GM18505 (cell line): ENCODE results near the gene EFR3B.
"Not testable (repeated sequence)": the region's sequence is repeated elsewhere in the genome, so short reads cannot be mapped to it uniquely, and the experiment has no call there.

Source experiments
- ATAC-seq: cut with Tn5 transposase; IDR thresholded peaks from one replicate; pipeline ENCODE4 v1.9.1; 2021; ENCODE audit not compliant: unreplicated experiment
- POLR2A ChIP-seq: IDR thresholded peaks from 4 replicates; pipeline ENCODE4 v1.6.1; 2011; ENCODE audit warnings: borderline replicate concordance; ENCODE audit not compliant: insufficient read depth, insufficient read length; ENCODE audit errors: extremely low read depth

Gene EFR3B

DNA sequence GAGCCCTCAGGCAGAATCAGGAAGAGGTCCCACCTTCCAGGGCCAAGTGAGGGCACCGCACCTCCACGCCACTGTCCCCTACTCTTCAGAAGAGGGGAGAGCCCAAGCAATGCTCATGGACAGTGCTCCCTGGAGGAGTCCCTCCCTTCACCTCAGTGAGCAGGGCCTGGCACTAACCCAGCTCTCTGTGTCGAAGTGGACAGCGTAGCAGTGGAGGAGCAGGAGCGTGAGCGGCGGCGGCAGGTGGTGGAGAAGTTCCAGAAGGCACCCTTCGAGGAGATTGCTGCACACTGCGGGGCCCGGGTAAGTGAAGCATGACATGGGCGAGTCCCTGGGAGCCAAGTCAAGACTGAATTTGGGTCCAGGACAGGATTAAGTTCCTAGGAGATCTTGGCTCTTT lies 109.8 kb downstream of the EFR3B start:
- no peak for TF ChIP-seq POLR2A
- no peak for ATAC-seq

DNA sequence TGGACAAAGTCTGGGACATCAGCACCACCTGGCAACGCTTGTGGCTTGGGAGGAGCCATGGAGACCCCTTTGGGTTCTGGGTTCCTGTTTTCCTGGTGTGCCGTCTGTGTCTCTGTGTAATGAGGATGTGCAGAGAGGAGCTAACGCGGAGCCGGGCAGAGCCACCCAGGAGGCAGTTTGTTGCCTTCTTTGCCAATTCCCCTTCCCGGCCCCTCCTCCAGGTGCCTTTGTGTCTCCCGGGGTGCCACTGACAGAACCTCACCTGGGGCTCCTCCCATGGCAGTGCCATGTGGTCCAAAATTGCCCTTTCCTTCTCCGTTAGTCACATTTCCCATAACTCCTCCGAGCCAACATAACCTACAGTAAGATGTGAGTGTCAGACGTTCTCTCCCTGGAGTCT lies 113.5 kb downstream of the EFR3B start:
- ATAC-seq = no peak
- TF ChIP-seq POLR2A = no peak

DNA sequence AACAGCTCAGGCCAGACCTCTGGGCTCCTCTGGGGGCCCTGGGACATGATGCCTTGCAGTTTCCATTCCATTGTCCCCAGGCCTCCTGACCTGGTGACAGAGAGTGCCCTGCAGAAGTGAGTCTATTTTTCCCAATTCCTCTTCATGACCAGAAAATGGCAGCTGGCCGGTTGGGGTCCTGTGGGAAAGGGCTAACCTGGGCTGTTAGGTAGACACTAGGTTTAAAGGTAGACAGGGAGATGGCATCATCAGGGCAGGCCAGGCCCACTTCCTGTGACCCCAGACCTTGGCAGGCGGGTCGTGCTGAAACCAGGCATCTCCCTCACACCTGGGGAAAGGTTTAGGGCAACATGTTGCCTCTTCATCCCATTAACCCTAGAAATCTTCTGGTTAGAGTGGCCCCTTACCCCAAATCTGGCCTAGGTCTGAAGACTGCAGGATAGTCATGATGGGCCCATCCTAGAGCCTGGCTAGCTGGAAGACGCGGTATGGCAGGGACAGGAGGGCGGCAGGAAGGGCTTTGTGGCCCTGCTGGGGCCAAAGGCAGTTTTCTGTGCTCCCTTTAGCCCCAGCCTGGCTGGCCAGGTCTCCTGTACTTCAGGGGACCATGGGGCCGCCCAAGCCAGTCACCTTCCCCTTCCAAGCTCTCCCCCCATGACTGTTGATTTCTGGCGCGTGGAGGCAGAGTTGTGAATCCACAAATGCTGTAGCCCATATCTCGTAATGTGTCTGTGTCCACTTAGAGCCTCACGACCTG lies 116.4 kb downstream of the EFR3B start:
- no peak for TF ChIP-seq POLR2A
- no peak for ATAC-seq

DNA sequence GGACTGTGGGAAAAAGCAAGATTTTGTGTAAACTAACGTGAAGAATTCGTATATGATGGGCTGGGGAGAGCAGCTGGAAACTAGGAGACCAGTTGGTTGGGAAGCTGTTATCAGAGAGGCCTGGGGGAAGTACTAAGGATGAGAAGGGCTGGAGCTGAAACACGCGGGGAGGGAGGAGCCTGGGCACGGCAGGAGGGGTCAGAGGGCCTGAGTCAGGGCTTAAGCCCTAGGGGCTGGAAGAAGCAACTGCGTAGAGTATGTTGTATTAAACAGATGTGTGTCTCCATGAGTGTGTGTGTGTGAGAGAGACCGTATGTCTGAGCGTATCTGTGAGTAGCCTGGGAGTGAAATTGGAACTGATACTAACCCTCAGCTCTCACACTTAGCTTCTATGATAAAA lies 118.1 kb downstream of the EFR3B start:
- peak; percentile 21 for TF ChIP-seq POLR2A
- no peak for ATAC-seq

DNA sequence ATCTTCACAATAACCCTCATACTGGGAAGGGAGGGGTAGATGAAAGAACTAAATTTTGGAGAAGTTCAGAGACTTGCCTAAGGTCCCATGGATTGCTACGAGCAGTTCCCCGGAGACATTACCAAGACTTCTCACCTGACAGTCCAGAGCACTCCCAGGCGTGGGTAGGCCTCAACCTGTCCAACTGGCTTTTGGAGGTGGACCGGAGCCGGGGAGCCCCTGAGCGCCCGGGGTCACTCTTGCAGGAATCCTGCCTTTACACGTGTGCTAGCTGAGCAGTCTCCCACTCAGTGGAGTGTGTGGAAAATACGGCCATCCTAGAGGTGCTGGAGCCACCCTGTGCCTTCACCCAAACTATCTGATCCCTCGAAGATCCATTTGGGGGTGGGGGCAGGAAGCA lies 118.5 kb downstream of the EFR3B start:
- ATAC-seq = no peak
- no peak for TF ChIP-seq POLR2A

DNA sequence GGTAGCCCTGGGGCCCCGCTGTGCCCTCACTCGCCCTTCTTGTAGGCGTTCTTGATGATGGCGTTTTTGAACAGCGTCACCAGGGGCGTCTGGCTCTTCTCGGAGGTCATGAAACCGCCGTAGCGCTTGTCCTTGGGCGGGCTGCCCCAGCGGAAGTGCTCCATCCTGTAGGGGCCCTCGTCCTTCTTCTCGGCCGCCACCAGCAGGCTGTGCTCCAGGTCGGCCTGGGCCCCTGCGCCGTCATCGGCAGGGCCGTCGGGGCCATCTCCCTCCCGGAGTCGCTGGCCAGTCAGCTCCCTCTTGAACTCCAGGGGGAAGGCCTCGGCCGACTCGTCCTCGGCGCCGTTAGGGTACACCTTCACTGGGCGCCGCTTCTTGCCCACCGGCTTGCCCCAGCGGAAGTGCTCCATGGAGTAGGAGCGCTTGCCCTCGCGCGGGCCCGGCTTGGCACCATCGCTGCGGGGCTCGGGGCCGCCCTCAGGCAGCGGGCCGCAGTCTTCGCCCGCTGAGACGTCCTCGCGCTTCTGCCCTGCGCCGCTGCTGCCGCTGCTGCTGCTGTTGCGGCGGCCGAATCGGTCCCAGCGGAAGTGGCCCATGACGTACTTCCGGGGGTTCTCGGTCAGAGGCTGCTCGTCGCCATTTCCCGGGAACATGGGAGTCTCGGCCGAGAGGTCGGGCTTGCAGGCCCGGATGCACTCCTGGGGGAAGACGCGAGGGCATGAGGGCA lies 119.3 kb downstream of the EFR3B start:
- ATAC-seq = no peak
- peak; percentile 83 for TF ChIP-seq POLR2A

DNA sequence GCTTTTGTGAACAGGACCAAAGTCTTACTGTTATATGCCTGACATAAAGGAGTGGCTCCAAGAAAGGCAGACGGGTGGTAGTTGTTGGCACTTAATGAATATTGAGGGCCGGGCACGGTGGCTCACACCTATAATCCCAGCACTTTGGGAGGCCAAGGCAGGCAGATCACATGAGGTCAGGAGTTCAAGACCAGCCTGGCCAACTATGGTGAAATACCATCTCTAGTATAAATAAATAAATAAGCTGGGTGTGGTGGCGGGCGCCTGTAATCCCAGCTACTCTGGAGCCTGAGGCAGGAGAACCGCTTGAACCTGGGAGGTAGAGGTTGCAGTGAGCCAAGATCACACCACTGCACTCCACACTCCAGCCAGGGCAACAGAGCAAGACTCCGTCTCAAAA lies 120.2 kb downstream of the EFR3B start:
- ATAC-seq = not testable (repeated sequence)

DNA sequence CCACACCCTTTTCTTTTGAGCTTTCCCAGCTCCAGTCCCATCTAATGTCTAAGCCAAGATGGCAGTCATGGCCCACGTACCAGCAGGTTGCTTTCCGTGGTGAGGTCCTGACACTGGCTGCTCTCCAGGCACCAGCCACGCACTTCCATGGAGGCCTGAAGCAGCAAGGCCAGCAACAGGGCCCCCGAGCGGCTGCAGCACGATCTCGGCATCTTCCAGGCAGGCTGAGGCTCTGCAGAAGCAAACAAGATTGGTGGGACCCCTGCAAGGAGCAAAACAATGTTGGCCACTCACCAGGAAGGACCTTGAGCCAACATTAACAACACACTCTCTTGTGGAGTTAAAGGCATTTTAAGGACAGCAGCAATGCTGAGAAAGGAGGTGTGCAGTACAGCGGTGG lies 122.7 kb downstream of the EFR3B start:
- no peak for TF ChIP-seq POLR2A
- ATAC-seq = no peak

DNA sequence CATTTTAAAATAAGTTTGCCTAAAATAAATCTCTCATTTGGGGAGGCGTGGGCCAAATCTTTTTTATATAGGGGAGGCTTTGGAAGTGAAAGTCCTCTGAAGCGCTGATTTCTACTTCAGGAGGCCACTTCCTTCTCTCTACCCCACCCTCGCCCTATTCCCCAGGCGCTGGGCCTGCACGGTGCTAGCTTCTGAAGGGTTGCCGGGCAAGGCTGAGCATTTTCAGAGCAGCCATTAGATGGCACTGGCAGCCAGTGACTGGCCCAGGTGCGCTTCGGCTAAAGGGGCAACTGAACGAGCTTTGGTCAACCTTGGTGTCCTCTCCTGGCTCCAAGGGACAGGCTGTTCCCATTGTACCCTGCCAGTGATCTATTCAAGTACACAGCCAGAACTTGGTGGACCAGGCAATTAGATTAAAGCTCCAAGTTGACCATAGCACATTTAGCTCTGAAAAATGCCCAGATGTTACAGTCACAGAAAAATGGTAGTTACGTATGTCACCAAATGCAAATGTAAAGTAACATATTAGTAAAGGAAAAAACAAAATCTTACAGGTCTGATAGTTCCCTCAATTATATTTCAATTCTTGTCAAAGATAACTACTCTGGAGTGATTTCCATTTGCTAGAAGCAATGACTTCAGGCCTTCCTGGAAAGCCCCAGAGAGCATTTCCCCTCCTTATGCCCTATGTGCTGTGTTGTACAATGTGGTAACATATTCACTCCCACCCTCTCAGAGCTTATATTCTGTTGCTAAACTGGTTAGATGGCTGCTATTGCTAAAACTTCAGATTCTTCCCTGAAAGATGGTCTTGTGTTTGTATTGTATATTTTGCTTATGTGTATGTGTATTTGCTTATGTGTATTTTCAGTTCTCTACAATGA lies 124.4 kb downstream of the EFR3B start:
- no peak for TF ChIP-seq POLR2A
- ATAC-seq = peak; percentile 80

DNA sequence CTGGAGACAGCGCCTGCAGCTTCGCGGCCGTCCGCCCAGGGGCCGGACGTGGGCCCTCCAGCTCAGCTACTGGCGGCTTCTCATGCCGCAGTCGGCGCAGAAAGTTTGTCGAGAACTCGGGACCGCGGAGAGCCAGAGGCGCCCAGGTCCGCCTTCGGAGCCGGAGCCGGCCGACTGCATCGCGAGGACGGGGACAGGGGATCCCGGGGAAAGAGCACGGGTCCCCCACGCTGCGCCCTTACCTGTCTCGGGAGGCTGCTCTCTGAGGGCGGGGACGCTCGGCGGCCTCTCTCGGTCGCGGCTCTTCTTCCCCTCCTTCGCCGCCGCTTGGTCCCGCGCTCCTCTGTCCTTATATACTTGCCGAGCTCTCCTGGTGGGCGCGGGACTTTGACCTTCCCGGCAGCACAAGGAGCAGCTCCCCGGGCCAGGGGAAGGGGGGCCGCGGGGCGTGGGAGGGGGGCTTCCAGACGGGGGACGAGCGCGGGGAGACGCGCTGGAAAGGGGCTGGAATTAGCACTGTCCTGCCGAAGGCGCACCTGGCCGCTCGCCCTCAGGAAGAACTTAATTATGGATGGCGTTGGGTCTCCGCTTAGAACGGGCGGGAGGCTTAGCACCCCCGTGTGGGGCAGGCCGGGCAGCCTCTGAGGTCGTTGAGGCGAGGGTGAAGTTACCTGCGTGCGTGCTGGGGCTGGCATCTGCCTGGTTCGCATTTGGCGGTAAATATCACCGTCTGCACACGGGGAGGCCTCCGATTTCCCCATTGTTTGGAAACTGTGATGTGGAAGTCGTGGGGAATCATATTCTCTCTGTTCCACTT lies 126.6 kb downstream of the EFR3B start, which contains the start of gene POMC:
Gene POMC (minus strand): TSS at position 325 of the 817 bp plus-strand sequence. CDS start 3,808 bp downstream, outside the sequence.
- no peak for TF ChIP-seq POLR2A
- no peak for ATAC-seq

DNA sequence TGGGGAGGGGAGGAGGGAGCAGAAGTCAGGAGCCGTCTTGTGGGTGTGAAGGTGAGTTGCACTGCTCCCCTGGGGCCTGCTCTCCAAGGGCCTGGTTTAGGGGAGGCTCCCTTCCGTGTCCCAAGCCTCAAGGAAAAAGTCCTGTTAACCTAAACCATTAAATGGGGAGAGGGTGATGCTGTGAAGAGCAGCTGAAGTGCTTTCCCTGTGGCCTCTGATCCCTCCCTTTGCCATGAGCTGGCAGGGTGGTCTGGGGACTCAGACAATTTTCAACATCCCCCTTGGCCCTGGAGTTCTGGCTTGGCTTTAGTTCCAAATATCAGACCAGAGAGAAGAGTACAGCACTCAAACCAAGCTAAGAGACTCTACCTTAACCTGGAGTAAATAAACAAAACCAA lies 127.2 kb downstream of the EFR3B start:
- TF ChIP-seq POLR2A = no peak
- ATAC-seq = no peak

DNA sequence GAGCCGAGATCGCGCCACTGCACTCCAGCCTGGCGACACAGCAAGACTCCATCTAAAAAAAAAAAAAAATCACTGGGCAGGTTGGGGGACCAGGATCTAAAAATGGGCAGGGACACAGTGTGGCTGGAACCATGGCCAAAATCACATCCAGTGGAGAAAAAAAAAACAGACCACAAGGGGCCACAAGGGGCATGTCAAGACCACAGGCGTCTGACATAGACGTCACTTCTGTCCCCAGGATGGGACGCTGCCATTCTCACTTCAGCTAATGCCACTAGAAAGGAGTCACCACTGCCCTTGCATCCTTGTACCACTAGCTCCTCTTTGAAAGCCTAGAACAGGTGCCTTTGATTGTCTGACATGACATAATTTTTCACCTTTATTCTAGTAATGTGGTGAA lies 129.0 kb downstream of the EFR3B start:
- ATAC-seq = no peak
- TF ChIP-seq POLR2A = no peak

DNA sequence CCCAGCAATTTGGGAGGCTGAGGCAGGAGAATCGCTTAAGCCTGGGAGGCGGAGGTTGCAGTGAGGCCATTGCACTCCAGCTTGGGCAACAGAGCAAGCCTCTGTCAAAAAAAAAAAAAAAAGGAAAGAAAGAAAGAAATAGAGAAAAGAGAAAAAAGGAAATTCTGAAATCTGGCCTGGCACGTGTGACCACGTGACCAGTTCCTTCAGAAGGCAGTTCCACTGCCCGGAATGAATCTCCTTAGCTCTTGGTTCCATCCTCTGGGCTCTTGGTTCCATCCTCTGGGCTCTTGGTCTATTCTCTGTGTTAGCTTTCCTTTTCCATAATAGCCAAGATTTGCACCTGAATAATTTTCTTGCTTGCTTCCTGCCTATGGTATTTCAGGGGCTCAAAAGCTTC lies 131.8 kb downstream of the EFR3B start:
- ATAC-seq = no peak
- no peak for TF ChIP-seq POLR2A

DNA sequence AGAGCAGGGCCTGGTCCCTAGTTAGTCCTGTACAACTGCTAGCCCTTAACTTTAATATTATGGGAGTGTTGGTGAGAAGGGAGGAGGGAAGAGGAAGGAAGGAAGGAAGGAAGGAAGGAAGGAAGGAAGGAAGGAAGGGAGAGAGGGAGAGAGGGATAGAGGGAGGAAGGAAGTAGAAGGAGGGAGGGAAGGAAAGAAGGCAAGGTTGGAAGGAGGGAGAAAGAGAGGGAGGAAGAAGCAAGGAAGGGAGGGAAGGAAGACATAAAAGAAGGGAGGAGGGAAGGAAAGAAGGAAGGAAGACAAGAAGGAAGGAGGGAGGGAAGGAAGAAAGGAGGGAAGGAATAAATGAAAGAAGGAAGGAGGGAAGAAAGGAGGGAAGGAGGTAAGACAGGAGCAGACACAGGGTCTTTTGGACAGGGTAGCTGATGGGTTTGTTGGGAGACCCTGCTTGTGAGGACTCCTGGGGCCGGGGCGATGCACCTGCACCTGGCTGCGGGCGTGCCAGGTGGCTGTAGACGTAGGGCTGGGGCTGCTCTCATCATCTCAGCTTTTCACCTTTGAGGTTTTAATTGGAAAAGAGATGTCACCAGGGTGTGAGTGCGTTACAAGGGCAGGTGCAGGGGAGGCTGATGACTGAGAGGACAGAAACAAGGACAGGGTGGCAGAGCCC lies 132.5 kb downstream of the EFR3B start:
- TF ChIP-seq POLR2A = no peak
- no peak for ATAC-seq
